NK-92 (cell line): ENCODE data around the gene FARP1.

Experiments
- DNase-seq: peaks from one replicate; lab custom pipeline; 2025; ENCODE audit not compliant: unreplicated experiment; lab: John Stamatoyannopoulos, UW

FARP1 gene

DNA sequence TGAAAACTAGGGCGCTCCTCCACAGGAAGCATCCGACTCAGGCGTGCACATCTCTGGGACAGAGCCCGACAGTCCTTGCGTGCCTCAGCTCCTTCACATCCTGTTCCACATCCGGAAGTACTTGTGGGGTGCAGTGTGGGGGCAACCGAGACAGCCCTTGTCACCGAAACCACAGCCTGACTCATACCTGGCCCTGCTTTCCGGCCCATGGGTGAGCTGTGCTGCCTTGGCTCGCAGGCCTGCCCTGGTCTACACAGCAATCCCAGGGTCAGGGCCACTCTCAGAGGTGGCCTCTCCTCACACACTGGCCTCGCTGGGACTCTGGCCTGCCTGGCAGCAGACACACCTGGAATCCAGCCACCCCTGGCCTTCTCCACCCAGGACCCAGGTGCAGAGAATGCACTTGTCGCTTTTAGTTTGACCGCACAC is 333.7 kb downstream of the FARP1 start:
- peak; percentile 7 for DNase-seq

GRCh38 chr13:98478189-98479129 is 335.6 kb downstream of the FARP1 start:
- no peak for DNase-seq

DNA sequence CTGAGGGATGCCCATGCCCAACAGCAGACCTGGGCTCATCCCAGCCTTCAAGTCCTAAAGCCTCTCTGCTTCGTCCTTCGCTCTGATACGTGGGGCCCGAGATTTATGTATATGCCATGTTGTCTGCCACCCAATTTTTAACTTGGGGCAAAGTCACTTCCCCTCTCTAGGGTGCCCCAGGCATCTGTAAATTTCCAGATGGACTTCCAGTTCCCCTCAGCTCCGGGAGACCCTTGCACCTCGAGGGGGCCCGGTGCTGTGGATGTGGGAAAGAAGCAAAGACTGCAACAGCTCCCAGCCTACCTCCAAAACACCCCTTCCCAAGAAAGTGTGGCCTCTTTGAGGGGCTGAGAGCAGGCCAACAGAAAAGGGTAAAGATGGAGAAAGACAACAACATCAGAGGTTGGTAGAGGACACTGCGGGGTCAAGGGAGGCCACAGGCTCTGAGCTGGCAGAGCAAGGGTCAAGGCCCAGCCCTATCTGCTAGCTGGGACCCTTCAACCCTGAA is 336.7 kb downstream of the FARP1 start:
- no peak for DNase-seq

DNA sequence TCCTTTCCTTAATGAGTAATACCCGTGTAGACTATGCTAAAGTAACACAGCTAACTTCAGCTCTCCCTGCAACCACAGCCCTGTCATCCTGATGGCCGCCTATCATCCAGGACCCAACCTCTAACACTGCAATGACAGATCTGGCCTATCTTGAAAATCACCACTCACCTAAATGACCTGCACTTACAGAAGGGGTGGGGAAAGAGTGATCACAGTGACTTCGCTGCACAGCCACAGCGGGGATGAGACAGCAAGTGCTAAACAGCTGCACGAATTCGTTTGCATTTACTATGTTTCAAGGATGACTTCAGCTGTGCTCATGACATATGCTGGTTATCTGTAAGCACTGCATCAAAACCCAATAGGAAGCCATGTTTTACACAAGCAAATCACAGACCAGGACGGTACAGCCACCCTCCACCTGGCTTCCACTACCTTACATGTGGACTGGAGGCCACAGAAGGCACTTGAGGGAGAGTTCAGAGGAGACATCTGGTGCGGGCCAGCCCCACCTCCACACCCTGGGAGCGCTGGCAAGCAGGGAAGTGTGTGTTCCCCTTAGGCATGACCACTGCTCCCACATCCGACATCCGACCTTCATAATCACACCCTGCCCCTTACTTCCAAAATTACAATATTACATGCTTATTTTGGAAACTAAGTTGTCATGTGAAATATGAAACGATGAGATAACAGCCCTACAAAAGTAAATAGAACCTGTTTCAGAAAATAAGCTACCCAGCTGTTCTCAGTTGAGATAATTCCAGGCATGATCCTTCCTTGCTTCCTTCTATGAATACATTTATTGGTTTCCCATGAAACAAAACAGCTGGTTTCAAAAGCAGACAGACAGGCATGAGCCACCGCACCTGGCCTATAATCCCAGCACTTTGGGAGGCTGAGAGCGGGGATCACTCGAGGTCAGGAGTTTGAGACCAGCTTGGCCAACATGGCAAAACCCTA is 338.3 kb downstream of the FARP1 start:
- no peak for DNase-seq

GRCh38 chr13:98482476-98483444 is 339.9 kb downstream of the FARP1 start:
- DNase-seq = no peak

DNA sequence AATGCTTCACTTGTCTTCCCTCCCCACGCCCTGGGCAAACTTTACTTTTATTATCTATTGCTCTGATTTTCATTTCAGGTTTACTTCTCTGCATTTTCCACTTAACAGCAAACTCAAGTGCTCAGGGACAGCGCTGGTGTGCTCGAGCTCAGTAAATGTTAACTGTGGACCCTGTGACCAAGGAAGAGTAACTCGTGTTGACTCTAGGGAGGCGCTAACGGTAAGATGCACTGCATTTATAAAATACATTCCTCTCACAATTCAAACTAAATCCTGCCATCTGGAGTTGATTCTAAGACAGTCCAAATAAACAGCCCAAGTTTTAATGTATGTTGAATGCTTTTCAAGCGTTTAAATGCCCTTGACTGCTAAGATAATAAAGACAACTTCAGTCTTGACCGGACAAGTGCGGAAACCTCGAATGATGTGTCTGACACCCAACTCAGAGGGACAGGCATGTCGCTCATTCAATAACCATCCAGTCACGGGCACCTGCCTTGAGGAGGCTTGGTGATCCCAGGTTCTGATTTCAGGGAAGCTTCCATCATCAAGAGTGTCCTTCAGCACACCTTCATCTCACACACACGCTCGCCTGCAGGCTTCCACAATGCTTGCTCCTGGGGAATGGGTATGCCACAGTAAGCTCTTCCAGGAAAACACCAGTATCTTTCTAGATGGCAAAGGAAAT is 340.9 kb downstream of the FARP1 start:
- DNase-seq = no peak

DNA sequence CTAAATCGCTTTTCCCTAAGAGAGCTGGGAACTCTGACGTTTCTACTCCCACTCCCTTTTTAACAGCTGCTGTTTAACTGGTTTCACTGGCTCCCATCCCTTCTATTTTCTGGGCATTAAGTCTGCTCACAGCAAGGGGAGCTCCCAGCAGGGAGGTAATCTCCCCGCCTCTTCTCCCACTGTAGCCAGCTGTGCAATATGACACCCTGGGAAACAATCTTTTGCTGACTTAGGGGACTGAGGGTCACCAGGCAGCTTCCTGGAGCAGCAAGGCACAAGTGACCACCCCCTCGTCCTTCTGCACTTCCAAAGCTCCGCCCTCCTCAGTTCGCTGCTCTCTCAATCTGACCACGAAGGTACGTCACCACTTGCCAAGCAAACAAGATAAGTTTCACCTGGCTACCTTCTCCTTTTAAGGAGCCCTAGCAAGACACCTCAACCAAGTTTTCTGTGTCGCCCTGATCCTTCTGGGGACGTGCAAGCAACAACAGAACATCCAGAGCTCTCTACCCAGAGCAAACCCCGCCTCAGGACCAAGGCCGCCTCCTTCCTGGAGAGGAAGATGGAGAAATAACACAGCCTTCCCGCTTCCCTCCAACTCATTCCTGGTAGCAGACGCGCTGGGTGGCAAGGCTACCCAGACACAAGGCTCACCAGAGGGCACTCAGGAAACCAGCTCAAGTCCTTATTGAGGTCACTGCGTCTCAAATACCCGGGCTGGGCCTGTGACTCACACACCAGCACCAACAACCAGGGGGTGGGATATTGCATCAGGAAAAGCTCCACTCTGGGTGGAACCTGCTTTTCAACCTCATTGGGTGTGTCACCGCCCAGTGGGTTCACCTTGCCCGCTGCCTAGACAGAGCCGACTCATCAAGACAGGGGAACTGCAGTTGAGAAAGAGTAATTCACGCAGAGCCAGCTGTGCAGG is 341.7 kb downstream of the FARP1 start:
- no peak for DNase-seq

GRCh38 chr13:98485561-98485960 is 342.7 kb downstream of the FARP1 start:
- DNase-seq = no peak

DNA sequence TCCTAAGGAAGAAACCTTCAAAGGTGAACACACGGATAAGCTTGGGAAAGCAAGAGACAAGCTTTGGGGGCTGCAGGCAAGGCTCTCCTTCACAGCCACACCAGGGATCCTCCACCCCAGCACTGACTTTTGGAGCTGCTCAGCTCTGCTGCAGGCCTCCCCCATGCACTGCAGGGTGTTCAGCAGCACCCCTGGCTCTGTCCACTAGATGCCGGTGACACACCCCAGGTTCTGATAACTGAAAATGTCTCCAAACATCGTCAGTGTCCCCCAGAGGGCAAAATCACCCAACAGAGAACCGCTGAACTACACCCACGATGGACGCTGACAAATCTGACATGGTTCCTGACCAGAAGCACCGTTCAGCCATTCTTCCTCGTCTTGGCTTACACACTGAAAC is 343.5 kb downstream of the FARP1 start:
- no peak for DNase-seq

GRCh38 chr13:98487016-98487415 is 344.1 kb downstream of the FARP1 start:
- no peak for DNase-seq

DNA sequence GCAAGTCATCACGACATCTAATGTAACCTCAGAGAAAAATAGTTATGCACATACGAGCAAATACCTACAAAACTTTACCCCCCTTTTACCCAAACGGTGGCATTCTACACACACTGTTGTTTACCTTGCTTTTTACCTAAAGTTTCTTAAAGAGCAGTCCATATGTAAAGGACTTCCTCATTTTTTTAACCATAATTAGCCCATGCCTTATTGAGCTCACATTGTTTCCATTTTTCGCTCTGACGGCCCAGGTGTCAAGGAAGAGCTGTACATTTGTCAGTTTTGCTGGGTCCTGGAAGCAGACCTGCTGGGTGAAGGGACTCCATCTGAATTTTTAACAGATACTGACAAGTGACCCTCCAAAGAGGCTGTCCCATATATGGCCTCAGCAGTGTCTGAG is 344.6 kb downstream of the FARP1 start:
- no peak for DNase-seq

- no peak for DNase-seq
Observed at GRCh38 chr13:98488736-98489135, 345.8 kb downstream of the FARP1 start.

- DNase-seq = no peak
Observed at GRCh38 chr13:98489446-98490194, 346.7 kb downstream of the FARP1 start.

GRCh38 chr13:98490195-98490836 is 347.4 kb downstream of the FARP1 start:
- DNase-seq = no peak

- DNase-seq = no peak
Observed at GRCh38 chr13:98490866-98491265, 348.0 kb downstream of the FARP1 start.

- DNase-seq = no peak
Observed at GRCh38 chr13:98492335-98493041, 349.6 kb downstream of the FARP1 start.
